ENCODE results near the gene GIPC3. TPM values are rescaled to one million over a fixed set of nuclear protein-coding genes. Genes with fewer than 3 reads are reported as not detected.

Gene GIPC3
- total and polyA plus RNA-seq, 2 experiments from 2014 or later: 0.48 to 0.59 TPM

DNA sequence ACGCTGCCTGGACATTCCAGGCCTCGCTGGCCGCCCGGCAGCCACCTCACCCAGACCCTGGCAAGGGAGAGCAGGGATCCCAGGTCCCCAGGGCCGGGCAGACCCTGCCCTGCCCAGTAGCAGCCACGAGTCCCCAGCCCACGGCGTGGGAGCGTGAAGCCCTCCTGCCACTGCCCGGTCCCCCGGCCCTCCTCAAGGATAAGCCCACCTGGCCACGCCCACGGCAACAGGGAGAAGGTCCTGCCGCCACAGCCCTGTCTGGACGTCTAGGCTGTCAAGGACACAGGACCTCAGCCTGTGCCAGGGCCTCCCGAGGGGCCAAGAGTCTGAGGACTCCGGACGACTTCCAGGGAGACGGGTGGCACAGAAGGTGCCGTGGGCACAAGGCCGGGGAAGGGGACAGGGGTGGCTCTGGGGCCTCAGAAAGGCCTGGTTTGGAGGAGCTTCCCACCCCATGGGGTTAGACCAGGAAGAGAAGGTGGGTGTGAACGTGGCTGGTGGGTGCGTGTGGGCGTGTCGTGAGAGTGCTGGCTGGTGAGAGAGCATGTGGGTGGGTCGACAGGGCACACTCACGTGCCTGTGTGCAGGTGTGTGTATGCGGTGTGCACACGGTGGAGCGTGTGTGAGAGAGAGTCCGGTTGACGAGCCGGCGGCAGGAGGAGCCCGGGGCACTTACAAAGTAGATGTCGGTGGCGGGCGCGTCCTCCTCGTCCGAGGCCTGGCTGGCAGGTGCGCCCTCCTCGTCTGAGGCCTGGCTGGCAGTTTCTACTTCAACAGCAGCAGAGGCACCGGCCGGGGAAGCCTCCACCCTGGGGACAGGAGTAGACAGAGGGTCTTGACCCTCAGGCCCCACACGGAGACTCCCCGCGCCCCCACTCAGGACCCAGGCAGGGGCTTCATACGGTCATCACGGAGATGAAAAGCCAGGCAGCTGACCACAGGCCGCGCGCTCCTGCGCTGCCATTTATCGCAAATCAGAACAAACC, 53.2 kb downstream of the GIPC3 start:
- no peaks in the 10 kb centered on the region for H3K27me3 ChIP-seq (ENCODE audit: insufficient read depth)
- Mint-ChIP-seq H3K4me3 (no peak overlapping the region), H3K36me3 (ENCODE audit: low read depth) (peaks cover 13% of the 10 kb centered on the region), H3K27me3 (ENCODE audit: insufficient read depth, low read depth, poor library complexity) (peaks cover 3% of the 10 kb centered on the region), H3K27ac (no peak overlapping the region), H3K4me1 (no peaks in the 10 kb centered on the region), H3K9me3 (no peaks in the 10 kb centered on the region)
- DNase-seq (ENCODE audit: low spot score): no peak
- no peaks in the 10 kb centered on the region for H3K9me2 ChIP-seq (ENCODE audit: insufficient read depth)
- H2AFZ ChIP-seq: no peak overlapping the region
- no peak overlapping the region for H3K4me3 ChIP-seq
- no peak overlapping the region for H3K27ac ChIP-seq (ENCODE audit: low read depth)
- H3K36me3 ChIP-seq (ENCODE audit: insufficient read depth): no peaks in the 10 kb centered on the region; the same call in 1 of the 2 replicates
- H3F3A ChIP-seq (replicated peaks; ENCODE audit: low read depth): no peaks in the 10 kb centered on the region
- H4K20me1 ChIP-seq (replicated peaks; ENCODE audit: insufficient read depth): no peaks in the 10 kb centered on the region
- no peak overlapping the region for H3K4me2 ChIP-seq
- no peaks in the 10 kb centered on the region for H3K4me1 ChIP-seq (ENCODE audit: insufficient read depth)
- no peak for ATAC-seq
- H3K79me2 ChIP-seq (replicated peaks; ENCODE audit: insufficient read depth): no peaks in the 10 kb centered on the region
- TF ChIP-seq JUNB (IDR thresholded peaks at IDR 0.05; ENCODE audit: unreplicated experiment): no peak
- TF ChIP-seq ZNF331 (CRISPR knock-in tag; IDR thresholded peaks at IDR 0.05; ENCODE audit: low read depth): no peak
- TF ChIP-seq, protein P1, sequence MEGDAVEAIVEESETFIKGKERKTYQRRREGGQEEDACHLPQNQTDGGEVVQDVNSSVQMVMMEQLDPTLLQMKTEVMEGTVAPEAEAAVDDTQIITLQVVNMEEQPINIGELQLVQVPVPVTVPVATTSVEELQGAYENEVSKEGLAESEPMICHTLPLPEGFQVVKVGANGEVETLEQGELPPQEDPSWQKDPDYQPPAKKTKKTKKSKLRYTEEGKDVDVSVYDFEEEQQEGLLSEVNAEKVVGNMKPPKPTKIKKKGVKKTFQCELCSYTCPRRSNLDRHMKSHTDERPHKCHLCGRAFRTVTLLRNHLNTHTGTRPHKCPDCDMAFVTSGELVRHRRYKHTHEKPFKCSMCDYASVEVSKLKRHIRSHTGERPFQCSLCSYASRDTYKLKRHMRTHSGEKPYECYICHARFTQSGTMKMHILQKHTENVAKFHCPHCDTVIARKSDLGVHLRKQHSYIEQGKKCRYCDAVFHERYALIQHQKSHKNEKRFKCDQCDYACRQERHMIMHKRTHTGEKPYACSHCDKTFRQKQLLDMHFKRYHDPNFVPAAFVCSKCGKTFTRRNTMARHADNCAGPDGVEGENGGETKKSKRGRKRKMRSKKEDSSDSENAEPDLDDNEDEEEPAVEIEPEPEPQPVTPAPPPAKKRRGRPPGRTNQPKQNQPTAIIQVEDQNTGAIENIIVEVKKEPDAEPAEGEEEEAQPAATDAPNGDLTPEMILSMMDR (conservative IDR thresholded peaks at IDR 0.05; ENCODE audit: low read depth in 2 of 2): no peak
- TF ChIP-seq EZH2phosphoT487 (IDR thresholded peaks at IDR 0.05; ENCODE audit: unreplicated experiment): no peak
- TF ChIP-seq POLR2AphosphoS5 (IDR thresholded peaks at IDR 0.05; ENCODE audit: low read depth): no peak

DNA sequence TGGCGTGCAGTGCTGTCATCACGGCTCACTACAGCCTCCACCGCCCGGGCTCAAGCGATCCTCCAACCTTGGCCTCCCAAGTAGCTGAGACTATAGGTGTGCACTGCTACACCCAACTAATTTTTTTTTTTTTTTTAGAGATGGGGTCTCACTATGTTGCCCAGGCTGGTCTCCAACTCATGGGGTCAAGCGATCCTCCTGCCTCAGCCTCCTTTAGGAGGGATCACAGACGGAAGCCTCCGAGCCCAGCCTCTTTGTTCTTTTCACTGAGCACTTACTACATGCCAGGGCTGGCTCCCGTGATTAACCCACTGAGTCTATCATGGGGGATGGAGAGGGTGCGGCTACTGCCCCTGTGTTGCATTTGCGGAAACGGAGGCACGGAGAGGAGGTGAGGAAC, 54.2 kb downstream of the GIPC3 start:
- no peak for DNase-seq (ENCODE audit: low spot score)
- Mint-ChIP-seq H3K27me3 (ENCODE audit: insufficient read depth, low read depth, poor library complexity) (peaks cover 3% of the 10 kb centered on the region), H3K4me1 (no peaks in the 10 kb centered on the region), H3K4me3 (no peak overlapping the region), H3K9me3 (no peaks in the 10 kb centered on the region), H3K36me3 (ENCODE audit: low read depth) (peaks cover 13% of the 10 kb centered on the region), H3K27ac (no peak overlapping the region)
- ATAC-seq: no peak
- Histone ChIP-seq H3K79me2 (replicated peaks; ENCODE audit: insufficient read depth) (no peaks in the 10 kb centered on the region), H4K20me1 (replicated peaks; ENCODE audit: insufficient read depth) (no peaks in the 10 kb centered on the region), H3K27me3 (ENCODE audit: insufficient read depth) (no peaks in the 10 kb centered on the region), H3K4me2 (no peak overlapping the region), H3K36me3 (ENCODE audit: insufficient read depth) (no peaks in the 10 kb centered on the region; the same call in 1 of the 2 replicates), H3K4me3 (no peak overlapping the region), H3K4me1 (ENCODE audit: insufficient read depth) (no peaks in the 10 kb centered on the region), H3F3A (replicated peaks; ENCODE audit: low read depth) (no peaks in the 10 kb centered on the region), H3K9me2 (ENCODE audit: insufficient read depth) (no peaks in the 10 kb centered on the region), H3K27ac (ENCODE audit: low read depth) (no peak overlapping the region), H2AFZ (no peak overlapping the region)
- TF ChIP-seq, protein P1 (conservative IDR thresholded peaks at IDR 0.05; ENCODE audit: low read depth in 2 of 2): no peak
- TF ChIP-seq ZNF114 (CRISPR knock-in tag; IDR thresholded peaks at IDR 0.05): no peak
- no peak for TF ChIP-seq NANOG (IDR thresholded peaks at IDR 0.05; ENCODE audit: borderline replicate concordance)
- TF ChIP-seq, protein P2, sequence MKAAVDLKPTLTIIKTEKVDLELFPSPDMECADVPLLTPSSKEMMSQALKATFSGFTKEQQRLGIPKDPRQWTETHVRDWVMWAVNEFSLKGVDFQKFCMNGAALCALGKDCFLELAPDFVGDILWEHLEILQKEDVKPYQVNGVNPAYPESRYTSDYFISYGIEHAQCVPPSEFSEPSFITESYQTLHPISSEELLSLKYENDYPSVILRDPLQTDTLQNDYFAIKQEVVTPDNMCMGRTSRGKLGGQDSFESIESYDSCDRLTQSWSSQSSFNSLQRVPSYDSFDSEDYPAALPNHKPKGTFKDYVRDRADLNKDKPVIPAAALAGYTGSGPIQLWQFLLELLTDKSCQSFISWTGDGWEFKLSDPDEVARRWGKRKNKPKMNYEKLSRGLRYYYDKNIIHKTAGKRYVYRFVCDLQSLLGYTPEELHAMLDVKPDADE (IDR thresholded peaks at IDR 0.05): no peak
- TF ChIP-seq STAT1 (IDR thresholded peaks at IDR 0.05; ENCODE audit: unreplicated experiment): no peak
- no peak for TF ChIP-seq CREB1 (CRISPR knock-in tag; IDR thresholded peaks at IDR 0.05; ENCODE audit: low read depth)
- no peak for TF ChIP-seq ZNF331 (CRISPR knock-in tag; IDR thresholded peaks at IDR 0.05; ENCODE audit: low read depth)
- TF ChIP-seq, protein P3, sequence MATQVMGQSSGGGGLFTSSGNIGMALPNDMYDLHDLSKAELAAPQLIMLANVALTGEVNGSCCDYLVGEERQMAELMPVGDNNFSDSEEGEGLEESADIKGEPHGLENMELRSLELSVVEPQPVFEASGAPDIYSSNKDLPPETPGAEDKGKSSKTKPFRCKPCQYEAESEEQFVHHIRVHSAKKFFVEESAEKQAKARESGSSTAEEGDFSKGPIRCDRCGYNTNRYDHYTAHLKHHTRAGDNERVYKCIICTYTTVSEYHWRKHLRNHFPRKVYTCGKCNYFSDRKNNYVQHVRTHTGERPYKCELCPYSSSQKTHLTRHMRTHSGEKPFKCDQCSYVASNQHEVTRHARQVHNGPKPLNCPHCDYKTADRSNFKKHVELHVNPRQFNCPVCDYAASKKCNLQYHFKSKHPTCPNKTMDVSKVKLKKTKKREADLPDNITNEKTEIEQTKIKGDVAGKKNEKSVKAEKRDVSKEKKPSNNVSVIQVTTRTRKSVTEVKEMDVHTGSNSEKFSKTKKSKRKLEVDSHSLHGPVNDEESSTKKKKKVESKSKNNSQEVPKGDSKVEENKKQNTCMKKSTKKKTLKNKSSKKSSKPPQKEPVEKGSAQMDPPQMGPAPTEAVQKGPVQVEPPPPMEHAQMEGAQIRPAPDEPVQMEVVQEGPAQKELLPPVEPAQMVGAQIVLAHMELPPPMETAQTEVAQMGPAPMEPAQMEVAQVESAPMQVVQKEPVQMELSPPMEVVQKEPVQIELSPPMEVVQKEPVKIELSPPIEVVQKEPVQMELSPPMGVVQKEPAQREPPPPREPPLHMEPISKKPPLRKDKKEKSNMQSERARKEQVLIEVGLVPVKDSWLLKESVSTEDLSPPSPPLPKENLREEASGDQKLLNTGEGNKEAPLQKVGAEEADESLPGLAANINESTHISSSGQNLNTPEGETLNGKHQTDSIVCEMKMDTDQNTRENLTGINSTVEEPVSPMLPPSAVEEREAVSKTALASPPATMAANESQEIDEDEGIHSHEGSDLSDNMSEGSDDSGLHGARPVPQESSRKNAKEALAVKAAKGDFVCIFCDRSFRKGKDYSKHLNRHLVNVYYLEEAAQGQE (IDR thresholded peaks at IDR 0.05; ENCODE audit: unreplicated experiment): no peak
- no peak for TF ChIP-seq EZH2phosphoT487 (IDR thresholded peaks at IDR 0.05; ENCODE audit: unreplicated experiment)
- TF ChIP-seq POLR2AphosphoS5 (IDR thresholded peaks at IDR 0.05; ENCODE audit: low read depth): no peak
